HEK293 (cell line): ENCODE data around the gene PPM1L.

Experiments used
- CTCF ChIA-PET: fragments of 350-600 bp; formaldehyde crosslinking; extraction: SDS; loops from one replicate; lab custom pipeline; 2021; ENCODE audit warnings: antibody characterized with exemption; lab: Yijun Ruan, JAX
- POLR2A ChIA-PET: fragments of 300-600 bp; formaldehyde crosslinking; extraction: SDS; loops from one replicate; lab custom pipeline; 2020; ENCODE audit warnings: antibody characterized with exemption, inconsistent platforms; lab: Yijun Ruan, JAX
- H3K27ac ChIP-seq: fragments of 200-500 bp; sonication (Bioruptor generic); 2 replicates; pipeline ENCODE4 v1.5.1; 2014; ENCODE audit warnings: low read depth, low read length, control low read depth, inconsistent platforms; ENCODE audit errors: extremely low read depth
- H3K36me3 ChIP-seq, 2 experiments: fragments of 200-500 bp in 1 of 2; sonication (Bioruptor generic) in 1 of 2; 1 replicate in 1 of 2; 2 replicates in 1 of 2; pipeline ENCODE4 v1.5.1; 2014 to 2017; ENCODE audit warnings: inconsistent platforms in 2 of 2, low read length in 2 of 2; ENCODE audit not compliant: control insufficient read depth in 2 of 2, insufficient read depth in 1 of 2
- H3K4me1 ChIP-seq: fragments of 200-500 bp; sonication (Bioruptor generic); 2 replicates; pipeline ENCODE4 v1.5.1; 2014; ENCODE audit warnings: mild to moderate bottlenecking, low read length, inconsistent platforms; ENCODE audit not compliant: control insufficient read depth, insufficient read depth
- H3K4me3 ChIP-seq: 2 replicates; pipeline ENCODE4 v1.5.1; 2011; ENCODE audit warnings: low read depth, mild to moderate bottlenecking, control low read depth, low read length, moderate library complexity
- H3K9me3 ChIP-seq: fragments of 200-500 bp; sonication (Bioruptor generic); 2 replicates; pipeline ENCODE4 v1.5.1; 2014; ENCODE audit warnings: low read depth, low read length, inconsistent platforms; ENCODE audit not compliant: control insufficient read depth, insufficient read depth
- BCL6B ChIP-seq: fragments of 450-650 bp; formaldehyde crosslinking; IDR thresholded peaks from 2 replicates; pipeline ENCODE4 v1.5.1; 2017; ENCODE audit warnings: missing biosample characterization, missing genetic modification characterization
- KLF9 ChIP-seq: fragments of 450-650 bp; formaldehyde crosslinking; IDR thresholded peaks from 2 replicates; pipeline ENCODE4 v1.5.1; 2016; ENCODE audit warnings: missing biosample characterization, missing genetic modification characterization, low read depth
- PRDM4 ChIP-seq: fragments of 450-650 bp; formaldehyde crosslinking; IDR thresholded peaks from 2 replicates; pipeline ENCODE4 v1.5.1; 2017; ENCODE audit warnings: missing biosample characterization, missing genetic modification characterization
- SCRT1 ChIP-seq: fragments of 450-650 bp; formaldehyde crosslinking; IDR thresholded peaks from 2 replicates; pipeline ENCODE4 v1.5.1; 2016; ENCODE audit warnings: missing biosample characterization, missing genetic modification characterization, borderline replicate concordance
- ZBTB20 ChIP-seq: fragments of 450-650 bp; formaldehyde crosslinking; IDR thresholded peaks from 2 replicates; pipeline ENCODE4 v1.5.1; 2016; ENCODE audit warnings: missing biosample characterization, missing genetic modification characterization
- ZEB2 ChIP-seq: fragments of 450-650 bp; formaldehyde crosslinking; IDR thresholded peaks from 2 replicates; pipeline ENCODE4 v1.5.1; 2016; ENCODE audit warnings: missing biosample characterization, missing genetic modification characterization
- ZNF114 ChIP-seq: fragments of 450-650 bp; formaldehyde crosslinking; IDR thresholded peaks from 2 replicates; pipeline ENCODE4 v1.5.0; 2017; ENCODE audit warnings: missing biosample characterization, missing genetic modification characterization
- ZNF132 ChIP-seq: fragments of 450-650 bp; formaldehyde crosslinking; IDR thresholded peaks from 2 replicates; pipeline ENCODE4 v1.5.1; 2017; ENCODE audit warnings: missing biosample characterization, missing genetic modification characterization, borderline replicate concordance
- ZNF155 ChIP-seq: fragments of 450-650 bp; formaldehyde crosslinking; IDR thresholded peaks from 2 replicates; pipeline ENCODE4 v1.5.1; 2016; ENCODE audit warnings: missing biosample characterization, missing genetic modification characterization
- ZNF2 ChIP-seq: fragments of 450-650 bp; formaldehyde crosslinking; IDR thresholded peaks from 2 replicates; pipeline ENCODE4 v1.5.1; 2016; ENCODE audit warnings: missing biosample characterization, missing genetic modification characterization
- ZNF26 ChIP-seq: fragments of 450-650 bp; formaldehyde crosslinking; IDR thresholded peaks from 2 replicates; pipeline ENCODE4 v1.5.1; 2016; ENCODE audit warnings: missing biosample characterization, missing genetic modification characterization
- ZNF394 ChIP-seq: fragments of 450-650 bp; formaldehyde crosslinking; IDR thresholded peaks from 2 replicates; pipeline ENCODE4 v1.5.1; 2016; ENCODE audit warnings: missing biosample characterization, missing genetic modification characterization, mild to moderate bottlenecking, moderate library complexity, borderline replicate concordance
- ZNF416 ChIP-seq: fragments of 450-650 bp; formaldehyde crosslinking; IDR thresholded peaks from 2 replicates; pipeline ENCODE4 v1.5.1; 2016; ENCODE audit warnings: missing biosample characterization, missing genetic modification characterization
- ZNF488 ChIP-seq: fragments of 450-650 bp; formaldehyde crosslinking; IDR thresholded peaks from 2 replicates; pipeline ENCODE4 v1.5.1; 2016; ENCODE audit warnings: missing biosample characterization, missing genetic modification characterization
- ZNF555 ChIP-seq: fragments of 450-650 bp; formaldehyde crosslinking; conservative IDR thresholded peaks from 2 replicates; pipeline ENCODE4 v1.5.1; 2017; ENCODE audit warnings: missing biosample characterization, mild to moderate bottlenecking, missing genetic modification characterization, inconsistent platforms
- ZNF596 ChIP-seq: fragments of 450-650 bp; IDR thresholded peaks from 2 replicates; pipeline ENCODE4 v1.5.0; 2018; ENCODE audit warnings: missing biosample characterization, mild to moderate bottlenecking, missing genetic modification characterization, moderate library complexity
- ZSCAN5A ChIP-seq: fragments of 450-650 bp; formaldehyde crosslinking; IDR thresholded peaks from 2 replicates; pipeline ENCODE4 v1.5.1; 2016; ENCODE audit warnings: missing biosample characterization, missing genetic modification characterization

Gene PPM1L

GRCh38 chr3:160941885-160942494, 186.0 kb downstream of the PPM1L start (continued):
- no peak for TF ChIP-seq ZNF26
- TF ChIP-seq ZNF596: no peak
- TF ChIP-seq ZNF155: no peak
- TF ChIP-seq KLF9 (tag by site-specific recombination): no peak

- H3K4me1 ChIP-seq: no peaks in the 10 kb centered on the region
- POLR2A ChIA-PET: interaction anchor here (1.0 kb wide), 1 partner anchor 189 kb away, joined by 3 read pairs; no protein-coding TSS in a partner anchor
These were observed 188.0 kb downstream of the PPM1L start for GRCh38 chr3:160943996-160944395.

GRCh38 chr3:160945336-160945735, 189.3 kb downstream of the PPM1L start:
- no peaks in the 10 kb centered on the region for H3K36me3 ChIP-seq
- no peaks in the 10 kb centered on the region for H3K4me1 ChIP-seq
- no peaks in the 10 kb centered on the region for H3K9me3 ChIP-seq
- no peak for TF ChIP-seq ZBTB20 (tag by site-specific recombination)
- TF ChIP-seq PRDM4 (tag by site-specific recombination): no peak
- TF ChIP-seq ZNF132: no peak
- TF ChIP-seq ZNF416 (tag by site-specific recombination): no peak
- TF ChIP-seq ZNF488 (tag by site-specific recombination): no peak
- ChIA-PET CTCF (no interaction called here), POLR2A (no interaction called here)
- H3K4me3 ChIP-seq: no peak overlapping the region
- no peak overlapping the region for H3K27ac ChIP-seq

More at GRCh38 chr3:160943996-160944395, 188.0 kb downstream of the PPM1L start:
- H3K27ac ChIP-seq: no peak overlapping the region
- H3K36me3 ChIP-seq: no peaks in the 10 kb centered on the region
- no peak for TF ChIP-seq BCL6B (tag by site-specific recombination)
- TF ChIP-seq ZEB2 (tag by site-specific recombination): no peak
- no peak for TF ChIP-seq ZNF2
- TF ChIP-seq ZNF114 (tag by site-specific recombination): no peak
- no peak for TF ChIP-seq ZNF394 (tag by site-specific recombination)
- no peak for TF ChIP-seq ZSCAN5A
- TF ChIP-seq SCRT1 (tag by site-specific recombination): no peak
- no peak for TF ChIP-seq ZNF555 (tag by site-specific recombination)
- TF ChIP-seq, all 188 proteins: peak for 0
- Histone ChIP-seq H3K4me3 (no peak overlapping the region), H3K9me3 (no peaks in the 10 kb centered on the region)
- CTCF ChIA-PET: interaction anchor here (0.6 to 4.2 kb wide), 7 partner anchors 10 to 331 kb away, joined by 3 to 29 read pairs (median 3); no protein-coding TSS in a partner anchor
